HG02642 (cell line): Measurements from ENCODE around the gene SKOR1.

Source experiments
- ATAC-seq: cut with Tn5 transposase; IDR thresholded peaks from one replicate; pipeline ENCODE4 v1.9.1; 2021; ENCODE audit warnings: mild to moderate bottlenecking; ENCODE audit not compliant: unreplicated experiment, poor library complexity

Gene SKOR1

GRCh38 chr15:67845974-67846373 lies 20.7 kb downstream of the SKOR1 start:
- no peak for ATAC-seq

GRCh38 chr15:67849538-67849937 lies 24.2 kb downstream of the SKOR1 start:
- ATAC-seq = no peak

- ATAC-seq = no peak
Measured at GRCh38 chr15:67850336-67850735, 25.0 kb downstream of the SKOR1 start.

- ATAC-seq = no peak
Measured at GRCh38 chr15:67850994-67851571, 25.8 kb downstream of the SKOR1 start.

- no peak for ATAC-seq
Measured at GRCh38 chr15:67852418-67852817, 27.1 kb downstream of the SKOR1 start.

- no peak for ATAC-seq
Measured at GRCh38 chr15:67853454-67853853, 28.1 kb downstream of the SKOR1 start.

- ATAC-seq = no peak
Measured at GRCh38 chr15:67854358-67854757, 29.0 kb downstream of the SKOR1 start.

GRCh38 chr15:67855842-67856241 lies 30.5 kb downstream of the SKOR1 start:
- no peak for ATAC-seq

GRCh38 chr15:67857220-67857619 lies 31.9 kb downstream of the SKOR1 start:
- ATAC-seq = no peak

GRCh38 chr15:67859331-67859946 lies 34.1 kb downstream of the SKOR1 start:
- ATAC-seq = no peak

GRCh38 chr15:67861983-67862382 lies 36.7 kb downstream of the SKOR1 start:
- ATAC-seq = no peak

- no peak for ATAC-seq
Measured at GRCh38 chr15:67862750-67863441, 37.6 kb downstream of the SKOR1 start.

- ATAC-seq = peak; percentile 86
Measured at GRCh38 chr15:67863442-67863987, 38.2 kb downstream of the SKOR1 start.

GRCh38 chr15:67865331-67865730 lies 40.0 kb downstream of the SKOR1 start:
- no peak for ATAC-seq

- ATAC-seq = no peak
Measured at GRCh38 chr15:67865766-67866165, 40.5 kb downstream of the SKOR1 start.

- no peak for ATAC-seq
Measured at GRCh38 chr15:67869701-67870100, 44.4 kb downstream of the SKOR1 start.

- no peak for ATAC-seq
Measured at GRCh38 chr15:67870868-67871408, 45.6 kb downstream of the SKOR1 start.

GRCh38 chr15:67873777-67874176 lies 48.5 kb downstream of the SKOR1 start:
- no peak for ATAC-seq

GRCh38 chr15:67878712-67879206 lies 53.5 kb downstream of the SKOR1 start:
- no peak for ATAC-seq

GRCh38 chr15:67879440-67880129 lies 54.3 kb downstream of the SKOR1 start:
- ATAC-seq = no peak
